Activated CD4-positive, alpha-beta T cell treated with anti-CD3 and anti-CD28 coated beads, Interleukin-2, amount 50 U/mL, for 4 hours (primary cell): Measurements from ENCODE around the gene MTHFSD.

Experiments
- DNase-seq, 2 experiments: peaks; one replicate each; pipeline ENCODE4 v3.0.0-alpha.2; 2020

The MTHFSD gene

DNA sequence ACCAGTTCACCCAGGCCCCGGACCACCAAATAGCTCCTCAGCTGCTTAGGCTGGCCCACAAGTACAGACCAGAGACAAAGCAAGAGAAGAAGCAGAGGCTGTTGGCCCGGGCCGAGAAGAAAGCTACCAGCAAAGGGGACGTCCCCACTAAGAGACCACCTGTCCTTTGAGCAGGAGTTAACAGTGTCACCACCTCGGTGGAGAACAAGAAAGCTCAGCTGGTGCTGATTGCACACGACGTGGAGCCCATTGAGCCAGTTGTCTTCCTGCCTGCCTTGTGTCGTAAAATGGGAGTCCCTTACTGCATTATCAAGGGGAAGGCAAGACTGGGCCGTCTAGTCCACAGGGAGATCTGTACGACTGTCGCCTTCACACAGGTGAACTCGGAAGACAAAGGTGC lies 29.3 kb downstream of the MTHFSD start:
- no peak for DNase-seq

DNA sequence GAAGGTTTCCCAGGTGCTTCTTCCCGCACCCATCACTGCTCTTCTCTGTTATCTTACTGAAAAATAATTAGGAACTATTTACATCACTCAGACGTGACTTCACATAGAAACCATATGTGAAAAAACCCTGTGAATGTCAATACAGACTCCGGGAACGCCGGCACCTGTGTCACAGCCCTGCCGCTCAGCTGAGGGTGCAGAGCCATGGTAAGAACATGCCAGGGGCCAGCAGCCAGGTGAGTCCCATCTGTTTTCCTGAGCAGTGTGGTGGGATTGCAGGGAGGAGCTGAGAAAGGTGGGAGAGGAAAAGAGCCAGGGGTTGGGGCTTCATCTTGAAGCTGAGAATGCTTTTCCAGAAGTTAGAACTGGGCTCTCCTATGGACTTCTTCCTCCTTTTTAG lies 31.0 kb downstream of the MTHFSD start:
- no peak for DNase-seq

- DNase-seq: no peak
Measured at GRCh38 chr16:86523166-86523740, 31.8 kb downstream of the MTHFSD start.

DNA sequence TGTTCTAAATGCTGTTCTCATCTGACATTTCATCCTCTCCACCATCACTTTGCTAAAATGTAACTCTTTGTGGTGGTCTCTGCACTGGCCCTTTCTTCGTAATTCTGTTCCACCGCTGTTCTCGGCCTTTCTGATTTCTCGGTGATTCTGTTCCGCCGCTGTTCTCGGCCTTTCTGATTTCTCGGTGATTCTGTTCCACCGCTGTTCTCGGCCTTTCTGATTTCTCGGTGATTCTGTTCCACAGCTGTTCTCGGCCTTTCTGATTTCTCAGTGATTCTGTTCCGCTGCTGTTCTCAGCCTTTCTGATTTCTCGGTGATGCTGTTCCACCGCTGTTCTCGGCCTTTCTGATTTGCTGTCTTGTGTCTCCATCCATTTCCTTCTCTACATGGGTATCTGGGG lies 32.4 kb downstream of the MTHFSD start:
- no peak for DNase-seq

DNA sequence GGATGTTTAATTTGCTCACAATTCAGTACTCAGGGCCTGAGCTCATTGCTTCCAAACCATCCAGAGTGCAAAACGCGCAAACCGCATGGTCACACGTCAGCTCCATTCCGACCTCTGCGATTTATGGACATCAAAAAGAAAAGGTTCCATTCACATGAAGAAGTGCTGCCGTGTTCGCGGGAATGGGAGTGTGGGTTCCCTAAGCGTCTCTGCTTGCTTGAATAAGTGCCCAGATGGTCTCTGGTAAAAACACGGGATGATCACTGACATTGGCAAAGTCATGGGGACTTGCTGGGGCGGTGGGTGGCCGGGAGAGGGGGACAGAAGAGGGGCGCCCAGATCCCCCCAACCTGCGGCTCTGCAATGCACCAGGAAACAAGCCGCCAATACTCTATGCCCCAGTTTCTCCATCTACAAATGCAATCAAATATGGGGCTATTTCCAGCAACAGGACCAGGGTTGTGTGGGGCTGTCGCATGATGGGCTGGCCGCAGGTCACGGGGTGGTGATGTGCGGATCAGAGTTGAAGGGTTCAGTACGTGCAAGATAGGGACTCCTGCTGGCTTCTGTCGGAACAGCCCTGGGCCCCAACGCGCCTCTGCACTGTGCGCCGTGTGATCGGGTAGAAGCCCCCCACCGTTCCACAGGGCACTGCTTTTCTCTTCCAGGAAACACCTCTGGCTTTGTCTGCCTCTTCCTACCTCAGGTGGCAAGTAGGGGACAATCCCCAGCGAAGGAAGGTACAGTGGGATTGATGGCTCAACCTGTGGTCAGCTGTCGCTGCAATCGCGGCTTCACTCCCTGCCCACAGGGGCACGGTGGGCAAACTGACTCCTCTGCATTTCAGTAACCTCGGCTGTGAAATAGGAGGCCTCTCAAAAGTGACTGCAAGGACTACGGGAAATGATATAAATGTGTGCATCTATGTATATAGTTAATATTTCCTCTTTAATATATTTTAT lies 33.5 kb downstream of the MTHFSD start:
- no peak for DNase-seq

DNA sequence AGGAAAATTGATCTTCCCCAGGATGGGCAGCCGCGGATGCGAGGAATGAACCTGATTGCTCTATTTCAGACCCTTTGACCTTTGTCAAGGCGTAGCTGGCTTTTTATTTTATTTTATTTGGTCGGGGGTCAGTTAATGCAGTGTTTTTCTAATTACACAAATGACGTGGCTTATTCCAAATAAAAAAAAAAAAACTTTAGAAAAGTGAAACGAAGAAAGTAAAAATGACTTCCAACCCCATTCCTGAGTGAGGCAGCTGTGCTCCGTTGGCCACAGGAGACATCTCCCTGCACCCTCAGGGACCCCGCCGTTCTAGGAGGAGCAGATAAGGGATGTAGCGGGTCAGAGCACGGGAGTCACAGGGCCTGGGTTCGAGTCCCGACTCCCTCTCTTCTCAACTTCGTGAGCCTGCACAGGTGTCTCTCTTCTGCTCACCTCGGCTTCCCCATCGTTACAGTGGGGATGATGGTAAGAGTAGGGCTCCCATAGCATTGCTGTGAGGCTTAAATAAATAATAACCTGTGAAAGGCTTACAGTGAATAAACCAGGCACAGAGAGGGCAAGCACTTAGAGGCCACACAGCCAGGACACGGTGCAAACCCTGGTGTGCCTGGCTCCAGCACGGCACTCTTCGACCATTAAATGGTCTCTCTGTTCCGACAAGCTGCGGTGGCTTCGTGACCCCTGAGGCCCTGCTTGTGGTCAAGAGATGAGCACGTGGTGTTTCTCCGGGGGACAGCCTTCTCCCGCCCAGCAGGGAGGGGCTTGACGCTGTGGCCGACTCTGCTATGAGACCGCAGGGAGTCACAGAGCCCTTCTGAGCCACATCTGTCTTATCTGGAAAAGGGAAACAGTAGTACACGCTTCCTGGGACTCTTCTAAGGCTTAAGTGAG lies 34.5 kb downstream of the MTHFSD start:
- DNase-seq: no peak

- peak; percentile 23 to 44 for DNase-seq
Measured at GRCh38 chr16:86519649-86520316, 35.3 kb downstream of the MTHFSD start.

DNA sequence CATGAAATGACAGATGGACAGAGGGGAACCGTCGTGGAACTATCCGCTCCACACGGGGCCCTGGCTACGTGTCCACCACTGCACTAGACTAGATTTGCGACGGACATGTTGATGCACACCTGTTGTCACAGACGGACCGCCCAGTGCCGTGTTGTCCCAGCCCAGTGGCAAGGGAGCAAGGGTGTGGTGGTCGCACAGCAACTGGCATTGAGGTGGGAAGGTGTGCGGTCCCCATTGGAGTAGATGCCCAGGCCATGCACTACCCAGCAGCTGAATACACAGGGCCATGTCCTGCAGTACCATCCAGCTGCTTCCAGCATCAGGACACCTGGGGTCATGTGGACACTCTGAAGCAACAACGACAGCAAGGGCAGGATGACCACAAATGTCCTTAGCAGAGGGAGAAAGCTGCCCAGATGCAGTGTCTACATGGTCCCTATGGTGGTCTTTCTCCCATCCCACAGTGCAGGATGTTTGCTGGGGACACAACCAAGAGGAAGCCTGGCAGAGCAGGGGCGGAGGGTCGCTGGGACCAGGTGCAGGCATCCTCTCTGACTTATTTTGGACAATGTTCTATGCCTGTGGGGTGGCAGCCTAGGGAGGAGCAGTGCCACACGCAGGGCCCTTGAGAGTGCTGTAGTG lies 35.9 kb downstream of the MTHFSD start:
- DNase-seq: no peak

DNA sequence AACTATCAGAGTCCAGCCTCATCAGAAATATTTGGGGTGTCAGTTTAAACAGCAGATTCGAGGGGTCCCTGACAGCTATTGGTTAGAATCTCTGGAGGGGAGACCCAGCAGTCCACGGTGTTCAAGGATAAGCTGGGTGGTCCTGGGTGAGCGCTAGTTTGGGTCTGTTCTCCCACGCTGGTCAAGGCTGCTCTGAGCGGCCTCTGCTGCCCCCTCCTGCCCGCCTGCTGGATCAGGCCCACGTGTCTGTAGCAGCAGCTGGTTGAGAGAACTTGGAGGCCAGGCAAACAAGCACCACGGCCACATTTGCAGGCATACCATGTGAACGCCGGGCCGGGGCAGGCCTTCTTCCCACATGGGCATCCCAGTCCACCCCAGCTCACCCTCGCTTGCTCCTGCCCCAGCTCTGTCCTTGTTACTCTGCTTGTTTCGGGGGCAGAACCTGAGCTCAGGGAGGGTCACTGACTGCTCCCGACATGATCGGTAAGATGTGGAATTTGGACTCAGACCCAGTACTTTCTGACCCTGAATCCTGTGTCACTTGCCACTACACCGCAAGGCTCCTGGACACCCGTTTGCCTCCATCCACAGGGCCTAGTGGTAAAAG lies 37.3 kb downstream of the MTHFSD start:
- DNase-seq: no peak

- DNase-seq: no peak
Measured at GRCh38 chr16:86517033-86517432, 38.0 kb downstream of the MTHFSD start.

GRCh38 chr16:86516623-86517003 lies 38.4 kb downstream of the MTHFSD start:
- DNase-seq: no peak

DNA sequence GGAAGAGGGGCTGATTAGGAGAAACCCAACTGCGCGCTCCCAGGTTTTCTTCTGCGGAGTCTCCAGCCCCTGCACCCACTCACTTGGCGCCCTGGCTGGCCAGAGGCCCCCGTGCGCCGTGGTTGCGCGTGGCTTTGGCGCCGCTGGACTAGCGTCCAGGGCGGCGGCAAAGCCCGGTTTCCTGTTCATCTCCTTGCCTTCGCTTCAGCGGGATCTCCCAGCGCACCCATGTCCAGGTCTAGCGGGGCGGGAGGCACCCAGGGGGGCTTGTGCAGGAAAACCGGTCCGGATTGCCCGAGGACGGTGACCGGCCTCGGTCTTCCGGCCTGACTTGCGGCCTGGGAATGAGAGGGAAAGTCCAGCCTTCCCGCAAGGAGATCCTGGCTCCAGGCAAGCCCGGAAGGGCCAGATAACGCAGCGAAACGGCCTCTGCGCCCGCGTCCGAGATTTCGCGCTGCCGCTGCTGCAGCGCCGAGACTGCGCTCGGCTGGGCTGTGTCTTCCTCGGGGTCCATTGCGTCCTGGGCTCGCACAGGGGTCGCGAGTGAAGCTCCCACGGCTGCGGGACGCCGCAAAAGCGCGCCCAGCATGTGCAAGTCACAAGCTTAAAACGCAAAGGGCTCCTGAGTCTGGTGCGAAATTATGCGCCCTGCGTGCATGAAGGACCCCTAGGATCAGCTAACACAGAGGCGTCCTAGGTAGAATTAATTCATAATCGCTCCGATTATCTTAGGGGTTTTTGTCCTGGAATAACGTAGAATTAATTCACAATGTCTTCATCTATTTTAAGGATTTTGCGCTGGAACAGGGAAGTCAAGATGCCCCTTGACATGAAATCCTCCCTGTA lies 39.0 kb downstream of the MTHFSD start:
- no peak for DNase-seq

GRCh38 chr16:86515413-86515776 lies 39.6 kb downstream of the MTHFSD start:
- DNase-seq: no peak

DNA sequence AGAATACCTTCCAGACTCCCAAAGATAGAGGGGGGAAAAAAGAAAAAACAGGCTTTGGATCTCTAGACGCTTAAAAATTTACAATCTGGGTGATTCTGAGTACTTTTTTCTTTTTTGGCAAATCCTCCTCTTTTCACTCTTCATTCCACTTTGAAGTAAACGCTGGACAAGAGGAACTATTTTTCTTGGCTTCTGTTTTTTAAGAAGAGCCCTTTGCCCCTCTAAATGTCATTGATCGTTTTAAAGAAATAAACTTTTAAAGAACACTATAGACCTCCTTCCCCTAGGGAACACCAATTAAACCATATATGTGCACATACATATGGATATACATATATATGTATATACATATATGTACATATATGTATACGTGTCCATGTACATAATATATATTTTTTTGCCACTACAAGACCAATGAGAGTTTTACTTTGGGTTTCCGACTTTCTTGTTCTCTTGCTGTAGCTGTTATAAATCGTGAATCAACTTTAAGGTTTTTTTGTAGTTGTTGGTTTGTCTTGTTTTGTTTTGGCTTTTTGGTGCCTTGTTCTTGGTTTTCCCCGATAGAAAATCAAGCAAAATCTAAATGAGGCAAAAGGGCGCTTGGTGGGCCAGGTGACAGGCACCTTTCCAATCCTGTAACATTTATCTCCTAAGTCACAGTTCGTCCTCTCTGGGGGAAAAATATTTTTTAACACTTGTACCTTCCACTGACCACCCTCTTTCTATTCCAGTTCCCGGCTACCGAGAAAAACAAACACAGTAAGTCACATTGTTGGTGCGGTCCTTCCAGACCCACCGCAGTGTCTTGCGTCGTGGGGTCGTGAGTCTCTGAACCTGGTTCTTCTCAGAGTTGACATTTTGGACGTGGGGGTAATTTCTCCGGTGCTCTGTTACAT lies 40.3 kb downstream of the MTHFSD start:
- no peak for DNase-seq

DNA sequence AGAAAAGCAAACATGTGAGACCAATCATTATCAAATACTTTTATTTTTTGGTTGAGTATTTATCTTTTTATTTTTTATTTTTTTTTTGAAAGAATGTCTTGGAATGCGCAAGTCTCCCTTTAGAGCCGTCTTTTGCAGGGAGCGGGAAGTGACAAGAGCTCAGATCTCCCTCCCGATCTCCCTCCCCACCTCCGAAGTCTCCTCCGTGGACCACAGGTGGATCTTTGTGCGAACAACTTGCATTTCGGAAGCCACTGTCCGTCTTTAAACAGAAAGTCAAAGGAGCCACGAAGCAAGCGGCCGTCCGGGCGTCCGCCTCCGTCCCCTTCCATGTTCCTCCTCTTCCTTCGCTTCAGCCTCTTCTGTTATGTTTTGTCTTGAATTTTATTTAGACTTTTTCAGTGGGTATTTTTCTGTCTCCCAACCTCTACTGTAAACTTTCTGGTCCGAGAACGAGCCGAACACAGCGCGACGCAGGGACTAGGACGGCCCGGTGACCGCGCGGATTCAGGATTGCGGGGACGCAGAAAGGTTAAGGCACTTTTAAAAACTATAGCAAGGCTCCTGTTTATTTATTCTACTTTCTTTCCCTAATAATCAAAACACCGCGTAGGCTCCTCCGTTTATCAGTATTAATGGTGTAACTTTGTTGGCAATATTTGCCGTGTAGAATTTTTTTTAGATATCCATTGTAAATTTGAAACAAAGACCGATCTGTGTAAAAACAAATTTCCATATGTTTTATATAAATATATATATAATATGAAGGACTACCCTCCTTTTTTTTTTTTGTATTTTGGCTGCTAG lies 41.4 kb downstream of the MTHFSD start:
- DNase-seq: no peak

GRCh38 chr16:86512860-86513470 lies 42.1 kb downstream of the MTHFSD start:
- DNase-seq: no peak

GRCh38 chr16:86512301-86512859 lies 42.7 kb downstream of the MTHFSD start:
- DNase-seq: no peak
